Measurements from ENCODE around the gene PPP1R14B. TPM values are rescaled to one million over a fixed set of nuclear protein-coding genes. Genes with fewer than 3 reads are reported as not detected.

The PPP1R14B gene
- polyA plus RNA-seq, 1 experiment: 119 TPM

DNA sequence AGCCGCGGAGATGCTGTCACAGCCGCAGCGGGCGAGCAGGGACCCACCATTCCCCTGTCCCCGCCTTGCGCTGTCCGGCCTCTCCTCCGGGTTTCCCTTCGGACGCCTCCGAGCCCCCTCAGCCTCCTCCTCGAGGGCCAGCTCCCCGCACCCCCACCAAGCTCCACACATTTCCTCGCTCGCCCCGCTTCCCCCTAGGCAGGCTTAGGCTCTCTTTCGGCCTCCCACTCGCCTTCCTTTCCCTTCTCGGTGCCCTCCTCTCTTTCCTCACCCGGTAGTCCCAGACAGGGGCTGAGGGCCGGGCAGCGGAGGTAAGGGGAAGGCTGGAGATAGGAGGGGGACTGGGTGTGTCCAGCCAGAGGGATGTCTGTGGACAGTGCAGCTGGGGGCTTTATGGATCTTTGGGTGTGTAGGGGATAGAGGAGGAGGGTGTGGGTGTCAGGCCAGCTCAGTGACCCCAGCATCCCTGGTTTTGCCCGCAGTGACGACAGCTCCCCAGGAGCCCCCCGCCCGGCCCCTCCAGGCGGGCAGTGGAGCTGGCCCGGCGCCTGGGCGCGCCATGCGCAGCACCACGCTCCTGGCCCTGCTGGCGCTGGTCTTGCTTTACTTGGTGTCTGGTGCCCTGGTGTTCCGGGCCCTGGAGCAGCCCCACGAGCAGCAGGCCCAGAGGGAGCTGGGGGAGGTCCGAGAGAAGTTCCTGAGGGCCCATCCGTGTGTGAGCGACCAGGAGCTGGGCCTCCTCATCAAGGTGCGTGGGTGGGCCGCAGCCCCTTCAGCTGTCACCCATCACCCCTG lies 45.9 kb upstream of the PPP1R14B start:
- H3K9me3 ChIP-seq (ENCODE audit: control insufficient read depth, insufficient read depth, low read length): peaks cover 4% of the 10 kb centered on the region; the same call in 1 of the 2 replicates
- peaks cover 62% of the 10 kb centered on the region for H3K27me3 ChIP-seq (ENCODE audit: control insufficient read depth, insufficient read depth, low read length)
- DNase-seq (ENCODE audit: low read depth, low spot score): no peak
- H3K27ac ChIP-seq (ENCODE audit: low read depth, low read length): no peak overlapping the region
- ChIA-PET POLR2A (no interaction called here), CTCF (interaction anchor here (0.5 to 12.0 kb wide), 2 partner anchors 10 to 16 kb away, joined by 3 to 124 read pairs; partner anchors contain the start of gene CATSPERZ)
- peak overlapping the region; percentile 4; the same call in 1 of the 2 replicates for H3K4me3 ChIP-seq (ENCODE audit: low read depth, low read length)
- TF ChIP-seq CTCF (IDR thresholded peaks at IDR 0.05; ENCODE audit: low read depth, low read length): no peak

- POLR2A ChIA-PET: no interaction called here
- peak overlapping the region; percentile 29; the same call in 1 of the 2 replicates for H3K4me3 ChIP-seq (ENCODE audit: low read depth, low read length)
- H3K27ac ChIP-seq (ENCODE audit: low read depth, low read length): no peak overlapping the region
- H3K9me3 ChIP-seq (ENCODE audit: control insufficient read depth, insufficient read depth, low read length): peaks cover 1% of the 10 kb centered on the region; the same call in 1 of the 2 replicates
- TF ChIP-seq CTCF (IDR thresholded peaks at IDR 0.05; ENCODE audit: low read depth, low read length): no peak
- CTCF ChIA-PET: interaction anchor here (12.0 kb wide), 1 partner anchor 11 kb away, joined by 124 read pairs; the partner anchor contains the start of gene CATSPERZ
- no peak for DNase-seq (ENCODE audit: low read depth, low spot score)
- H3K27me3 ChIP-seq (ENCODE audit: control insufficient read depth, insufficient read depth, low read length): peaks cover 54% of the 10 kb centered on the region
Observed at GRCh38 chr11:64291752-64292459, 45.2 kb upstream of the PPP1R14B start.

GRCh38 chr11:64291262-64291751 lies 44.6 kb upstream of the PPP1R14B start, which contains the start of gene KCNK4:
Gene KCNK4, plus strand, starts transcription at chr11:64291302. Its CDS starts 1,717 bp downstream, at chr11:64293019.
- DNase-seq (ENCODE audit: low read depth, low spot score): no peak
- peak within 1 kb of the TSS; percentile 29; the same call in 1 of the 2 replicates for H3K4me3 ChIP-seq (ENCODE audit: low read depth, low read length)
- peaks cover 48% of the 10 kb centered on the region for H3K27me3 ChIP-seq (ENCODE audit: control insufficient read depth, insufficient read depth, low read length)
- no peak within 1 kb of the TSS for H3K27ac ChIP-seq (ENCODE audit: low read depth, low read length)
- no peaks in the 10 kb centered on the region for H3K9me3 ChIP-seq (ENCODE audit: control insufficient read depth, insufficient read depth, low read length)
- TF ChIP-seq CTCF (IDR thresholded peaks at IDR 0.05; ENCODE audit: low read depth, low read length): no peak
- ChIA-PET POLR2A (no interaction called here), CTCF (interaction anchor here (12.0 kb wide), 1 partner anchor 11 kb away, joined by 124 read pairs; the partner anchor contains the start of gene CATSPERZ)

GRCh38 chr11:64290352-64291261 lies 43.9 kb upstream of the PPP1R14B start:
- no peak for DNase-seq (ENCODE audit: low read depth, low spot score)
- POLR2A ChIA-PET: no interaction called here
- TF ChIP-seq CTCF (IDR thresholded peaks at IDR 0.05; ENCODE audit: low read depth, low read length): no peak
- H3K27ac ChIP-seq (ENCODE audit: low read depth, low read length): no peak overlapping the region
- no peaks in the 10 kb centered on the region for H3K9me3 ChIP-seq (ENCODE audit: control insufficient read depth, insufficient read depth, low read length)
- no peak overlapping the region for H3K4me3 ChIP-seq (ENCODE audit: low read depth, low read length)
- peaks cover 41% of the 10 kb centered on the region for H3K27me3 ChIP-seq (ENCODE audit: control insufficient read depth, insufficient read depth, low read length)
- CTCF ChIA-PET: interaction anchor here (12.0 kb wide), 1 partner anchor 12 kb away, joined by 124 read pairs; the partner anchor contains the start of gene CATSPERZ

Data from AG04450 (cell line).